GM12872 (cell line): Measurements from ENCODE around the gene PFKP.

Source experiments
- CTCF ChIP-seq: IDR thresholded peaks from 3 replicates; pipeline ENCODE4 v1.5.1; 2011; ENCODE audit warnings: low read depth, mild to moderate bottlenecking, low read length, moderate library complexity; ENCODE audit not compliant: insufficient read depth

PFKP gene

GRCh38 chr10:3047596-3047995, 19.8 kb upstream of the PFKP start:
- no peak for TF ChIP-seq CTCF

- no peak for TF ChIP-seq CTCF
Observed at GRCh38 chr10:3048119-3049019, 19.0 kb upstream of the PFKP start.

GRCh38 chr10:3051692-3052091, 15.7 kb upstream of the PFKP start:
- no peak for TF ChIP-seq CTCF

- TF ChIP-seq CTCF: no peak
Observed at GRCh38 chr10:3053155-3053554, 14.2 kb upstream of the PFKP start.

- no peak for TF ChIP-seq CTCF
Observed at GRCh38 chr10:3054183-3054850, 13.0 kb upstream of the PFKP start.

- TF ChIP-seq CTCF: no peak
Observed at GRCh38 chr10:3054851-3055199, 12.5 kb upstream of the PFKP start.

- no peak for TF ChIP-seq CTCF
Observed at GRCh38 chr10:3056280-3057037, 10.9 kb upstream of the PFKP start.
